Mammary epithelial cell (primary cell): ENCODE data around the gene UGT1A4.

Experiments
- EZH2 ChIP-seq: IDR thresholded peaks from 2 replicates; pipeline ENCODE4 v1.6.1; 2012; ENCODE audit warnings: low read length, inconsistent platforms, borderline replicate concordance
- TF ChIP-seq, protein P1 (sequence below), 2 donors: IDR thresholded peaks in 1 of 2; conservative IDR thresholded peaks in 1 of 2; 2 replicates each; pipeline ENCODE4 v1.5.1; 2011 to 2012; ENCODE audit warnings: inconsistent platforms in 2 of 2, low read length in 2 of 2, mild to moderate bottlenecking in 2 of 2, control low read depth in 1 of 2, low read depth in 1 of 2; ENCODE audit not compliant: insufficient read depth in 1 of 2; ENCODE audit errors: extremely low read depth in 1 of 2

GRCh38 chr2:233761040-233761769 is 42.7 kb downstream of the UGT1A4 start:
- no peak for TF ChIP-seq EZH2
- TF ChIP-seq, protein P1, sequence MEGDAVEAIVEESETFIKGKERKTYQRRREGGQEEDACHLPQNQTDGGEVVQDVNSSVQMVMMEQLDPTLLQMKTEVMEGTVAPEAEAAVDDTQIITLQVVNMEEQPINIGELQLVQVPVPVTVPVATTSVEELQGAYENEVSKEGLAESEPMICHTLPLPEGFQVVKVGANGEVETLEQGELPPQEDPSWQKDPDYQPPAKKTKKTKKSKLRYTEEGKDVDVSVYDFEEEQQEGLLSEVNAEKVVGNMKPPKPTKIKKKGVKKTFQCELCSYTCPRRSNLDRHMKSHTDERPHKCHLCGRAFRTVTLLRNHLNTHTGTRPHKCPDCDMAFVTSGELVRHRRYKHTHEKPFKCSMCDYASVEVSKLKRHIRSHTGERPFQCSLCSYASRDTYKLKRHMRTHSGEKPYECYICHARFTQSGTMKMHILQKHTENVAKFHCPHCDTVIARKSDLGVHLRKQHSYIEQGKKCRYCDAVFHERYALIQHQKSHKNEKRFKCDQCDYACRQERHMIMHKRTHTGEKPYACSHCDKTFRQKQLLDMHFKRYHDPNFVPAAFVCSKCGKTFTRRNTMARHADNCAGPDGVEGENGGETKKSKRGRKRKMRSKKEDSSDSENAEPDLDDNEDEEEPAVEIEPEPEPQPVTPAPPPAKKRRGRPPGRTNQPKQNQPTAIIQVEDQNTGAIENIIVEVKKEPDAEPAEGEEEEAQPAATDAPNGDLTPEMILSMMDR (conservative IDR thresholded peaks at IDR 0.05 in 1 of 2, IDR thresholded peaks at IDR 0.05 in 1 of 2; ENCODE audit: extremely low read depth in 1 of 2, insufficient read depth in 1 of 2, low read depth in 1 of 2, low read length in 2 of 2), result no peak
